HEK293 (cell line): ENCODE results near the gene PPEF1.

Experiments used
- CTCF ChIA-PET: fragments of 350-600 bp; formaldehyde crosslinking; extraction: SDS; loops from one replicate; lab custom pipeline; 2021; ENCODE audit warnings: antibody characterized with exemption; lab: Yijun Ruan, JAX
- POLR2A ChIA-PET: fragments of 300-600 bp; formaldehyde crosslinking; extraction: SDS; loops from one replicate; lab custom pipeline; 2020; ENCODE audit warnings: antibody characterized with exemption, inconsistent platforms; lab: Yijun Ruan, JAX
- H3K27ac ChIP-seq: fragments of 200-500 bp; sonication (Bioruptor generic); 2 replicates; pipeline ENCODE4 v1.5.1; 2014; ENCODE audit warnings: low read depth, low read length, control low read depth, inconsistent platforms; ENCODE audit errors: extremely low read depth
- H3K36me3 ChIP-seq, 2 experiments: fragments of 200-500 bp in 1 of 2; sonication (Bioruptor generic) in 1 of 2; 1 replicate in 1 of 2; 2 replicates in 1 of 2; pipeline ENCODE4 v1.5.1; 2014 to 2017; ENCODE audit warnings: inconsistent platforms in 2 of 2, low read length in 2 of 2; ENCODE audit not compliant: control insufficient read depth in 2 of 2, insufficient read depth in 1 of 2
- H3K4me1 ChIP-seq: fragments of 200-500 bp; sonication (Bioruptor generic); 2 replicates; pipeline ENCODE4 v1.5.1; 2014; ENCODE audit warnings: mild to moderate bottlenecking, low read length, inconsistent platforms; ENCODE audit not compliant: control insufficient read depth, insufficient read depth
- H3K4me3 ChIP-seq: 2 replicates; pipeline ENCODE4 v1.5.1; 2011; ENCODE audit warnings: low read depth, mild to moderate bottlenecking, control low read depth, low read length, moderate library complexity
- H3K9me3 ChIP-seq: fragments of 200-500 bp; sonication (Bioruptor generic); 2 replicates; pipeline ENCODE4 v1.5.1; 2014; ENCODE audit warnings: low read depth, low read length, inconsistent platforms; ENCODE audit not compliant: control insufficient read depth, insufficient read depth
- FEZF1 ChIP-seq: fragments of 450-650 bp; formaldehyde crosslinking; IDR thresholded peaks from 2 replicates; pipeline ENCODE4 v1.5.1; 2016; ENCODE audit warnings: missing biosample characterization, missing genetic modification characterization
- HOXC10 ChIP-seq: sonication (generic); formaldehyde crosslinking; IDR thresholded peaks from 2 replicates; pipeline ENCODE4 v1.8.1; 2023; ENCODE audit warnings: mild to moderate bottlenecking, missing genetic modification reagents
- KLF16 ChIP-seq: fragments of 450-650 bp; formaldehyde crosslinking; IDR thresholded peaks from 2 replicates; pipeline ENCODE4 v1.5.1; 2017; ENCODE audit warnings: missing biosample characterization, missing genetic modification characterization
- MYNN ChIP-seq: fragments of 450-650 bp; formaldehyde crosslinking; IDR thresholded peaks from 2 replicates; pipeline ENCODE4 v1.5.1; 2016; ENCODE audit warnings: missing biosample characterization, missing genetic modification characterization, borderline replicate concordance
- PRDM6 ChIP-seq: fragments of 450-650 bp; formaldehyde crosslinking; IDR thresholded peaks from 2 replicates; pipeline ENCODE4 v1.5.1; 2017; ENCODE audit warnings: missing biosample characterization, missing genetic modification characterization
- REST ChIP-seq: fragments of 450-650 bp; formaldehyde crosslinking; IDR thresholded peaks from 2 replicates; pipeline ENCODE4 v1.5.1; 2016; ENCODE audit warnings: missing biosample characterization, missing genetic modification characterization
- TCF7L2 ChIP-seq: IDR thresholded peaks from 2 replicates; pipeline ENCODE4 v1.6.1; 2011; ENCODE audit warnings: low read depth, mild to moderate bottlenecking, inconsistent platforms, low read length, moderate library complexity, borderline replicate concordance
- ZBTB17 ChIP-seq: fragments of 450-650 bp; formaldehyde crosslinking; IDR thresholded peaks from 2 replicates; pipeline ENCODE4 v1.5.1; 2016; ENCODE audit warnings: missing biosample characterization, missing genetic modification characterization
- ZBTB26 ChIP-seq: fragments of 450-650 bp; formaldehyde crosslinking; optimal IDR thresholded peaks from 2 replicates; pipeline ENCODE3; 2016; ENCODE audit warnings: missing biosample characterization, mild to moderate bottlenecking, missing genetic modification characterization
- ZEB2 ChIP-seq: fragments of 450-650 bp; formaldehyde crosslinking; IDR thresholded peaks from 2 replicates; pipeline ENCODE4 v1.5.1; 2016; ENCODE audit warnings: missing biosample characterization, missing genetic modification characterization
- ZIC2 ChIP-seq: fragments of 450-650 bp; formaldehyde crosslinking; IDR thresholded peaks from 2 replicates; pipeline ENCODE4 v1.5.1; 2016; ENCODE audit warnings: missing biosample characterization, missing genetic modification characterization
- ZNF112 ChIP-seq: fragments of 450-650 bp; formaldehyde crosslinking; IDR thresholded peaks from 2 replicates; pipeline ENCODE4 v1.5.0; 2017; ENCODE audit warnings: missing biosample characterization, missing genetic modification characterization
- ZNF140 ChIP-seq: fragments of 450-650 bp; formaldehyde crosslinking; IDR thresholded peaks from 2 replicates; pipeline ENCODE4 v1.5.1; 2016; ENCODE audit warnings: missing biosample characterization, missing genetic modification characterization
- ZNF146 ChIP-seq: fragments of 450-650 bp; formaldehyde crosslinking; IDR thresholded peaks from 2 replicates; pipeline ENCODE4 v1.5.1; 2016; ENCODE audit warnings: missing biosample characterization, missing genetic modification characterization
- ZNF19 ChIP-seq: fragments of 450-650 bp; formaldehyde crosslinking; IDR thresholded peaks from 2 replicates; pipeline ENCODE4; 2016; ENCODE audit warnings: missing biosample characterization, missing genetic modification characterization, low read depth
- ZNF248 ChIP-seq: fragments of 450-650 bp; formaldehyde crosslinking; IDR thresholded peaks from 2 replicates; pipeline ENCODE4 v1.5.1; 2017; ENCODE audit warnings: missing biosample characterization, missing genetic modification characterization
- ZNF335 ChIP-seq: fragments of 450-650 bp; formaldehyde crosslinking; conservative IDR thresholded peaks from 2 replicates; pipeline ENCODE4 v1.5.1; 2016; ENCODE audit warnings: missing biosample characterization, missing genetic modification characterization
- ZNF488 ChIP-seq: fragments of 450-650 bp; formaldehyde crosslinking; IDR thresholded peaks from 2 replicates; pipeline ENCODE4 v1.5.1; 2016; ENCODE audit warnings: missing biosample characterization, missing genetic modification characterization
- ZNF501 ChIP-seq: fragments of 450-650 bp; formaldehyde crosslinking; IDR thresholded peaks from 2 replicates; pipeline ENCODE4 v1.5.1; 2016; ENCODE audit warnings: missing biosample characterization, missing genetic modification characterization
- ZNF530 ChIP-seq: fragments of 450-650 bp; formaldehyde crosslinking; IDR thresholded peaks from 2 replicates; pipeline ENCODE4 v1.5.1; 2016; ENCODE audit warnings: low read depth, missing biosample characterization, missing genetic modification characterization
- ZNF544 ChIP-seq: fragments of 450-650 bp; formaldehyde crosslinking; IDR thresholded peaks from 2 replicates; pipeline ENCODE4 v1.5.0; 2017; ENCODE audit warnings: missing biosample characterization, missing genetic modification characterization
- ZNF596 ChIP-seq: fragments of 450-650 bp; IDR thresholded peaks from 2 replicates; pipeline ENCODE4 v1.5.0; 2018; ENCODE audit warnings: missing biosample characterization, mild to moderate bottlenecking, missing genetic modification characterization, moderate library complexity
- ZNF600 ChIP-seq: fragments of 450-650 bp; formaldehyde crosslinking; IDR thresholded peaks from 2 replicates; pipeline ENCODE4 v1.5.1; 2016; ENCODE audit warnings: missing biosample characterization, missing genetic modification characterization
- ZNF610 ChIP-seq: fragments of 450-650 bp; formaldehyde crosslinking; IDR thresholded peaks from 2 replicates; pipeline ENCODE4 v1.5.1; 2016; ENCODE audit warnings: missing biosample characterization, missing genetic modification characterization, borderline replicate concordance
- ZNF660 ChIP-seq: fragments of 450-650 bp; IDR thresholded peaks from 2 replicates; pipeline ENCODE4 v1.5.1; 2018; ENCODE audit warnings: missing biosample characterization, mild to moderate bottlenecking, missing genetic modification characterization
- ZNF677 ChIP-seq: fragments of 450-650 bp; IDR thresholded peaks from 2 replicates; pipeline ENCODE4 v1.5.0; 2018; ENCODE audit warnings: missing biosample characterization, mild to moderate bottlenecking, missing genetic modification characterization, moderate library complexity
- ZNF837 ChIP-seq: fragments of 450-650 bp; formaldehyde crosslinking; IDR thresholded peaks from 2 replicates; pipeline ENCODE4 v1.5.1; 2016; ENCODE audit warnings: missing biosample characterization, missing genetic modification characterization
- ZSCAN23 ChIP-seq: fragments of 450-650 bp; formaldehyde crosslinking; IDR thresholded peaks from 2 replicates; pipeline ENCODE4 v1.5.1; 2016; ENCODE audit warnings: missing biosample characterization, missing genetic modification characterization

PPEF1 gene

GRCh38 chrX:18691431-18691830 is 16.0 kb upstream of the PPEF1 start:
- ChIA-PET CTCF (interaction anchor here (0.6 kb wide), 1 partner anchor 15 kb away, joined by 3 read pairs; no protein-coding TSS in a partner anchor), POLR2A (no interaction called here)
- TF ChIP-seq ZIC2 (tag by site-specific recombination) (no peak), ZNF335 (tag by site-specific recombination) (no peak), ZNF248 (tag by site-specific recombination) (no peak), REST (tag by site-specific recombination) (no peak), MYNN (no peak), ZNF112 (no peak), ZNF677 (tag by site-specific recombination) (no peak), ZBTB17 (tag by site-specific recombination) (no peak), PRDM6 (tag by site-specific recombination) (no peak), ZNF837 (tag by site-specific recombination) (no peak), ZNF140 (no peak), ZNF501 (no peak), ZNF530 (tag by site-specific recombination) (no peak), ZNF19 (no peak), TCF7L2 (no peak), ZNF146 (tag by site-specific recombination) (no peak), ZNF600 (tag by site-specific recombination) (no peak), ZNF488 (no peak), ZEB2 (tag by site-specific recombination) (no peak), ZNF596 (tag by site-specific recombination) (no peak)
- Histone ChIP-seq H3K9me3 (no peaks in the 10 kb centered on the region), H3K4me3 (no peak overlapping the region), H3K36me3 (no peaks in the 10 kb centered on the region), H3K4me1 (no peaks in the 10 kb centered on the region), H3K27ac (no peak overlapping the region)

- ChIA-PET POLR2A (no interaction called here), CTCF (interaction anchor here (0.6 to 0.8 kb wide), 2 partner anchors 13 to 16 kb away, joined by 3 to 4 read pairs; no protein-coding TSS in a partner anchor)
- Histone ChIP-seq H3K36me3 (no peaks in the 10 kb centered on the region), H3K27ac (no peak overlapping the region), H3K4me1 (no peaks in the 10 kb centered on the region), H3K9me3 (no peaks in the 10 kb centered on the region), H3K4me3 (no peak overlapping the region)
- TF ChIP-seq ZNF335 (tag by site-specific recombination): no peak
- TF ChIP-seq ZNF610: no peak
- TF ChIP-seq FEZF1 (tag by site-specific recombination): no peak
- no peak for TF ChIP-seq ZNF660 (tag by site-specific recombination)
- TF ChIP-seq KLF16 (tag by site-specific recombination): no peak
- TF ChIP-seq ZBTB26: no peak
- no peak for TF ChIP-seq ZNF544 (tag by site-specific recombination)
- no peak for TF ChIP-seq HOXC10 (CRISPR knock-in tag)
- no peak for TF ChIP-seq ZSCAN23 (tag by site-specific recombination)
- TF ChIP-seq ZNF146 (tag by site-specific recombination): no peak
Observed at GRCh38 chrX:18692541-18692940, 14.9 kb upstream of the PPEF1 start.
